Activated naive CD8-positive, alpha-beta T cell (primary cell): ENCODE data around the gene SECISBP2.
"Not testable (repeated sequence)": the region's sequence is repeated elsewhere in the genome, so short reads cannot be mapped to it uniquely, and the experiment has no call there.

Experiments used
- H3K27ac Mint-ChIP-seq: one replicate; pipeline ENCODE4 v1.8.0; 2021; ENCODE audit warnings: mixed read lengths
- H3K27me3 Mint-ChIP-seq: one replicate; pipeline ENCODE4 v1.8.0; 2021; ENCODE audit warnings: mixed read lengths
- H3K36me3 Mint-ChIP-seq: one replicate; pipeline ENCODE4 v1.8.0; 2021; ENCODE audit warnings: mixed read lengths
- H3K4me1 Mint-ChIP-seq: one replicate; pipeline ENCODE4 v1.8.0; 2021; ENCODE audit warnings: low read depth, mixed read lengths
- H3K4me3 Mint-ChIP-seq: one replicate; pipeline ENCODE4 v1.8.0; 2021; ENCODE audit warnings: mild to moderate bottlenecking, mixed read lengths
- H3K9me3 Mint-ChIP-seq: one replicate; pipeline ENCODE4 v1.8.0; 2021; ENCODE audit warnings: low read depth, mixed read lengths

The SECISBP2 gene, protein sequence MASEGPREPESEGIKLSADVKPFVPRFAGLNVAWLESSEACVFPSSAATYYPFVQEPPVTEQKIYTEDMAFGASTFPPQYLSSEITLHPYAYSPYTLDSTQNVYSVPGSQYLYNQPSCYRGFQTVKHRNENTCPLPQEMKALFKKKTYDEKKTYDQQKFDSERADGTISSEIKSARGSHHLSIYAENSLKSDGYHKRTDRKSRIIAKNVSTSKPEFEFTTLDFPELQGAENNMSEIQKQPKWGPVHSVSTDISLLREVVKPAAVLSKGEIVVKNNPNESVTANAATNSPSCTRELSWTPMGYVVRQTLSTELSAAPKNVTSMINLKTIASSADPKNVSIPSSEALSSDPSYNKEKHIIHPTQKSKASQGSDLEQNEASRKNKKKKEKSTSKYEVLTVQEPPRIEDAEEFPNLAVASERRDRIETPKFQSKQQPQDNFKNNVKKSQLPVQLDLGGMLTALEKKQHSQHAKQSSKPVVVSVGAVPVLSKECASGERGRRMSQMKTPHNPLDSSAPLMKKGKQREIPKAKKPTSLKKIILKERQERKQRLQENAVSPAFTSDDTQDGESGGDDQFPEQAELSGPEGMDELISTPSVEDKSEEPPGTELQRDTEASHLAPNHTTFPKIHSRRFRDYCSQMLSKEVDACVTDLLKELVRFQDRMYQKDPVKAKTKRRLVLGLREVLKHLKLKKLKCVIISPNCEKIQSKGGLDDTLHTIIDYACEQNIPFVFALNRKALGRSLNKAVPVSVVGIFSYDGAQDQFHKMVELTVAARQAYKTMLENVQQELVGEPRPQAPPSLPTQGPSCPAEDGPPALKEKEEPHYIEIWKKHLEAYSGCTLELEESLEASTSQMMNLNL

GRCh38 chr9:89318123-89319014 lies at the start of gene SECISBP2:
TSS of gene SECISBP2 (plus strand) at chr9:89318500. CDS start at chr9:89318577, 77 bp downstream.
- Mint-ChIP-seq H3K9me3 (no peaks in the 10 kb centered on the region), H3K36me3 (peaks cover 23% of the 10 kb centered on the region), H3K4me1 (peaks cover 73% of the 10 kb centered on the region), H3K27me3 (no peaks in the 10 kb centered on the region), H3K4me3 (peak within 1 kb of the TSS; percentile 94), H3K27ac (peak within 1 kb of the TSS; percentile 99)

- H3K9me3 Mint-ChIP-seq, result peaks cover 23% of the 10 kb centered on the region
These were observed 44.6 kb upstream of the SECISBP2 start for GRCh38 chr9:89273528-89274279.

DNA sequence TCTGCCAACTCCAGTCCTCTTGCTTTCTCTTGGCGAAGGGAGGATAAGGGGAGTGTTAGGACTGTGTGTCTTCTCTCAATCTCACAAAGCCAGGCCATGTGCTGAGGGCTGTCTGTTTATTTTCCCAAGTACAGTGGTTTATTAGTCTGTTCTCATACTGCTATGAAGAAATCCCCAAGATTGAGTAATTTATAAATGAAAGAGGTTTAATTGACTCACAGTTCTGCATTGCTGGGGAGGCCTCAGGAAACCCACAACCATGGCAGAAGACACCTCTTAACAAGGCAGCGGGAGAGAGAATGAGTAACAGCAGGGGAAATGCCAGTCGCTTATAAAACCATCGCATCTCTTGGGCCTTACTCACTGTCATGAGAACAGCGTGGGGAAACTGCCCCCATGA lies 43.5 kb upstream of the SECISBP2 start:
- peaks cover 23% of the 10 kb centered on the region for H3K9me3 Mint-ChIP-seq
- H3K27me3 Mint-ChIP-seq, result no peaks in the 10 kb centered on the region
- H3K36me3 Mint-ChIP-seq, result peaks cover 20% of the 10 kb centered on the region
- H3K27ac Mint-ChIP-seq, result no peak overlapping the region
- H3K4me3 Mint-ChIP-seq, result no peak overlapping the region
- peaks cover 30% of the 10 kb centered on the region for H3K4me1 Mint-ChIP-seq

More at GRCh38 chr9:89273528-89274279, 44.6 kb upstream of the SECISBP2 start:
- H3K4me1 Mint-ChIP-seq, result peaks cover 21% of the 10 kb centered on the region
- no peaks in the 10 kb centered on the region for H3K27me3 Mint-ChIP-seq
- no peak overlapping the region for H3K27ac Mint-ChIP-seq
- no peak overlapping the region for H3K4me3 Mint-ChIP-seq
- H3K36me3 Mint-ChIP-seq, result peaks cover 20% of the 10 kb centered on the region

- not testable (repeated sequence) for H3K4me3 Mint-ChIP-seq, H3K27ac Mint-ChIP-seq, H3K27me3 Mint-ChIP-seq
- peaks cover 20% of the 10 kb centered on the region for H3K36me3 Mint-ChIP-seq
- H3K4me1 Mint-ChIP-seq, result peaks cover 32% of the 10 kb centered on the region
- peaks cover 23% of the 10 kb centered on the region for H3K9me3 Mint-ChIP-seq
These were observed 42.3 kb upstream of the SECISBP2 start for GRCh38 chr9:89276040-89276439.

DNA sequence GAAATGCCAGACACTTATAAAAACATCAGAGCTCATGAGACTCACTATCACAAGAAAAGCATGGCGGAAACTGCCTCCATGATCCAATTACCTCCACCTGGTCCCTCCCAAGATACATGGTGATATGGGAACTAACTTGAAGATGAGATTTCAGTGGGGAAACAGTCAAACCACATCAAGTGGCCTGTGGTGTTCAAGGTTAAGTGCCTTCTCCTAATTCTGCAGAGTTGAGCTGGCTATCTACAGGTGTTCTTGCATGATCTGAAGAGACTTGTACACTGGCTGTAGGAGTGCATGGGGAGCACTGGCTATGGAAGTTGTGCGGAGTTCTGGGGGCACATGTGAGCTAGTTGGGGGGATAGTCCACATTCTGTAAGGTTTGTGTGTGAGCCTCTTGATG lies 41.3 kb upstream of the SECISBP2 start:
- Mint-ChIP-seq H3K27me3 (no peaks in the 10 kb centered on the region), H3K9me3 (peaks cover 23% of the 10 kb centered on the region), H3K36me3 (peaks cover 18% of the 10 kb centered on the region), H3K27ac (peak overlapping the region; percentile 58), H3K4me3 (no peak overlapping the region), H3K4me1 (peaks cover 32% of the 10 kb centered on the region)

- Mint-ChIP-seq H3K27ac (no peak overlapping the region), H3K36me3 (peaks cover 18% of the 10 kb centered on the region), H3K4me1 (peaks cover 32% of the 10 kb centered on the region), H3K9me3 (peaks cover 23% of the 10 kb centered on the region), H3K27me3 (no peaks in the 10 kb centered on the region), H3K4me3 (no peak overlapping the region)
These were observed 40.8 kb upstream of the SECISBP2 start for GRCh38 chr9:89277454-89277853.

DNA sequence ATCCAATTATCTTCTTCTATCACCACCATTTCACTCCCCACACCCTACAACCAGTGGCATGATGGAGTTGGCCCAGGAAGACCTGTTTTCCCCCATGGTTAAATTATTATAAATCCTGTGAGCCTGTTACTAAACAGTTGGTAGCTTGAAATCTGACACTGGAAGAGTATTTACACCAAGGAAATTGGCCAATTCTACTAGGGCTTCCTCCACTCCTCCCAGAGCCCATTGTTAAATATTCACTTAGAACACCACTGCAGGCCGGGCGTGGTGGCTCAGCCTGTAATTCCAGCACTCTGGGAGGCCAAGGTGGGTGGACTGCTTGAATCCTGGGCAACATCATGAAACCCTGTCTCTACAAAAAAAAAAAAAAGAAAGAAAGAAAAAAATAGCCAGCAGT lies 39.7 kb upstream of the SECISBP2 start:
- H3K4me3 Mint-ChIP-seq, result no peak overlapping the region
- H3K9me3 Mint-ChIP-seq, result peaks cover 15% of the 10 kb centered on the region
- H3K27me3 Mint-ChIP-seq, result no peaks in the 10 kb centered on the region
- peaks cover 13% of the 10 kb centered on the region for H3K36me3 Mint-ChIP-seq
- H3K27ac Mint-ChIP-seq, result no peak overlapping the region
- H3K4me1 Mint-ChIP-seq, result peaks cover 32% of the 10 kb centered on the region

- H3K36me3 Mint-ChIP-seq, result peaks cover 13% of the 10 kb centered on the region
- H3K27me3 Mint-ChIP-seq, result no peaks in the 10 kb centered on the region
- H3K4me3 Mint-ChIP-seq, result no peak overlapping the region
- H3K27ac Mint-ChIP-seq, result no peak overlapping the region
- H3K9me3 Mint-ChIP-seq, result peaks cover 10% of the 10 kb centered on the region
- peaks cover 32% of the 10 kb centered on the region for H3K4me1 Mint-ChIP-seq
These were observed 39.1 kb upstream of the SECISBP2 start for GRCh38 chr9:89278997-89279739.

DNA sequence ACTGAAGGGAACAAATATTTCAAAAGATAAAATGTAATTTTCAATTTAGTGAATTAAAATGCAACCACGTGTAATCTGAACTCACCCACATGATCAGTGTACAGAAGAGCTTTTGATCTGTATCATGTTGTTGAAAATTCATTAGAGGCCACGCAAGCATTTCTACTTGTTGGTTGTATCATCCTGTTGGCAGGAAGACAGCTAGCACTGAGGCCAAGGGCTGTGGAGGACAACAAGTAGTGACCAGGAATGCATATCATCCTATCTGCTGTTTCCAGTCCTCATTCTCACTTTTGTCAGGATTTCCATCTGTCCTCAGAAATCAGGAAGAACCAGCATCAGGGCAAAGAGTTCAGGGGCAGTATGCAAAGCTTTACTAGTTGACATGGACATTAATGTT lies 37.2 kb upstream of the SECISBP2 start:
- H3K9me3 Mint-ChIP-seq, result peaks cover 5% of the 10 kb centered on the region
- no peak overlapping the region for H3K27ac Mint-ChIP-seq
- H3K27me3 Mint-ChIP-seq, result no peaks in the 10 kb centered on the region
- H3K4me3 Mint-ChIP-seq, result no peak overlapping the region
- H3K4me1 Mint-ChIP-seq, result peaks cover 28% of the 10 kb centered on the region
- peaks cover 5% of the 10 kb centered on the region for H3K36me3 Mint-ChIP-seq

GRCh38 chr9:89282248-89282968 lies 35.9 kb upstream of the SECISBP2 start:
- Mint-ChIP-seq H3K4me1 (peaks cover 16% of the 10 kb centered on the region), H3K4me3 (peak overlapping the region; percentile 14)
- H3K27me3 Mint-ChIP-seq, H3K36me3 Mint-ChIP-seq, H3K27ac Mint-ChIP-seq, H3K9me3 Mint-ChIP-seq: not testable (repeated sequence)

DNA sequence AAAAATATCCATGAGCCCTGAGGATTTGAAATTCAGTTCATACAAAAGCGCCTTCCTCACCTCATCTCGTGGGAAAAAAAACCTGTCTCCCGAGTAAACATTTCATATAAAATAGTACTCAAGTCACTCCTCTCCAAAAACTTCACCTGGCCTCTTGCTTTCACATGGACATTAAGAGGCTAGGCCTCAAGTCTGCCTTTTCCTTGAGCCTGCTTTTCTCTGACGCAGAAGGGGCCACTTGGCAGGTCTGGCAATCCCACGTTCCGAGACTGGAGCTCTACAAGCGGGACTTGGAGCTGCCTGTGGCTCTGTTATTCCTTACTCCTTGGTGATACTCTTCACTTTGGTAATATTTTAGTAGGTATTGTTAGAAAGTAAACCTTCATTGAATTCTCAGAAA lies 34.2 kb upstream of the SECISBP2 start:
- Mint-ChIP-seq H3K4me1 (peaks cover 9% of the 10 kb centered on the region), H3K36me3 (peaks cover 2% of the 10 kb centered on the region), H3K27me3 (no peaks in the 10 kb centered on the region), H3K4me3 (no peak overlapping the region), H3K9me3 (no peaks in the 10 kb centered on the region), H3K27ac (no peak overlapping the region)

GRCh38 chr9:89291741-89292140 lies 26.6 kb upstream of the SECISBP2 start:
- no peaks in the 10 kb centered on the region for H3K27me3 Mint-ChIP-seq
- no peaks in the 10 kb centered on the region for H3K36me3 Mint-ChIP-seq
- no peak overlapping the region for H3K27ac Mint-ChIP-seq
- H3K4me3 Mint-ChIP-seq, result no peak overlapping the region
- no peaks in the 10 kb centered on the region for H3K4me1 Mint-ChIP-seq
- no peaks in the 10 kb centered on the region for H3K9me3 Mint-ChIP-seq

DNA sequence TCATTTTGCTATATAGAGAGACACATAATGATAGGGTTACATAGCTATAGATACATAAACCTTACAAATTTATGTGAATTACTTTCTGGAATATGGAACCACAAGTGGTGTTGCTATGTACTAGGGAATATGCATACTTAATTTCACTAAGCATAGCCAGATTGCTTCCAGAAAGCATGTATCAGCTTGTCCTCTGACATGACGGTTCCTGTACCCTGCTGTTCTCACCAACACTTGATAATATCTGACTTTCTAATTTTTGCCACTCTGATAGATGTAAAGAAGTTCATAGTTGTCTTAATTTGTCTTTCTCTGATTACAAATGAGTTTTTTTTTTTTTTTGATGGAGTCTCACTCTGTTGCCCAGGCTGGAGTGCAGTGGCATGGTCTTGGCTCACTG lies 25.3 kb upstream of the SECISBP2 start:
- Mint-ChIP-seq H3K36me3 (no peaks in the 10 kb centered on the region), H3K4me3 (no peak overlapping the region), H3K27me3 (no peaks in the 10 kb centered on the region), H3K9me3 (no peaks in the 10 kb centered on the region), H3K4me1 (no peaks in the 10 kb centered on the region), H3K27ac (no peak overlapping the region)
